Spleen (tissue), 11 donors: ENCODE measurements around the gene ZKSCAN1. TPM values are rescaled to one million over a fixed set of nuclear protein-coding genes. Genes with fewer than 3 reads are reported as not detected.

Source experiments
- DNase-seq: peaks from one replicate; pipeline ENCODE4 v3.0.0-alpha.2; 2020
- H3K27ac ChIP-seq, 8 donors: fragments of 200-600 bp; sonication (generic) in 7 of 8; 1 replicate in 4 of 8; 2 replicates in 4 of 8; pipeline versions ENCODE4 v1.5.0 to v1.8.0; 2016 to 2021; ENCODE audit warnings: inconsistent platforms in 4 of 8, mild to moderate bottlenecking in 4 of 8, moderate library complexity in 1 of 8
- H3K27me3 ChIP-seq, 7 donors: fragments of 200-600 bp; sonication (generic) in 6 of 7; replicated peaks in 1 of 7; 1 replicate in 4 of 7; 2 replicates in 3 of 7; pipeline versions ENCODE4 v1.5.0 to v1.8.0; 2016 to 2021; ENCODE audit warnings: inconsistent platforms in 3 of 7, mild to moderate bottlenecking in 1 of 7
- H3K36me3 ChIP-seq, 6 donors: fragments of 200-600 bp; sonication (generic) in 5 of 6; 1 replicate in 4 of 6; 2 replicates in 2 of 6; pipeline versions ENCODE4 v1.5.0 to v1.8.0; 2016 to 2021; ENCODE audit warnings: inconsistent platforms in 2 of 6
- H3K4me1 ChIP-seq, 6 donors: fragments of 200-600 bp; sonication (generic) in 5 of 6; 1 replicate in 3 of 6; 2 replicates in 3 of 6; pipeline versions ENCODE4 v1.5.0 to v1.8.0; 2016 to 2021; ENCODE audit warnings: inconsistent platforms in 3 of 6
- H3K4me3 ChIP-seq, 8 donors: fragments of 200-600 bp; sonication (generic) in 7 of 8; 1 replicate in 4 of 8; 2 replicates in 4 of 8; pipeline versions ENCODE4 v1.5.0 to v1.8.0; 2016 to 2021; ENCODE audit warnings: inconsistent platforms in 4 of 8, mild to moderate bottlenecking in 4 of 8, moderate library complexity in 2 of 8
- H3K9me3 ChIP-seq, 8 donors: fragments of 200-600 bp; sonication (generic) in 7 of 8; 1 replicate in 4 of 8; 2 replicates in 4 of 8; pipeline versions ENCODE4 v1.5.0 to v1.8.0; 2016 to 2021; ENCODE audit warnings: inconsistent platforms in 4 of 8
- CTCF ChIP-seq, 11 experiments: fragments of 200-600 bp in 7 of 11; fragments of 450-650 bp in 4 of 11; sonication (generic) in 4 of 11; IDR thresholded peaks in 8 of 11; conservative IDR thresholded peaks in 3 of 11; 1 replicate in 7 of 11; 2 replicates in 4 of 11; pipeline versions ENCODE4 v1.4.0 to v1.8.0; 2016 to 2021; ENCODE audit warnings: antibody characterized with exemption in 11 of 11, inconsistent platforms in 4 of 11, mild to moderate bottlenecking in 1 of 11
- POLR2A ChIP-seq, 3 donors: fragments of 450-650 bp; IDR thresholded peaks; one replicate each; pipeline ENCODE4 v1.5.1; 2017; ENCODE audit warnings: antibody characterized with exemption in 3 of 3, mild to moderate bottlenecking in 1 of 3
- POLR2AphosphoS5 ChIP-seq, 3 donors: sonication (generic); formaldehyde crosslinking; IDR thresholded peaks; one replicate each; pipeline ENCODE4 v1.5.1; 2017; ENCODE audit warnings: antibody characterized with exemption in 3 of 3
- WGBS, 5 donors: extraction: QIAGEN DNeasy Blood & Tissue Kit in 3 of 5; methylation state at CpG; one replicate each; pipeline versions ENCODE4 v1.1.5 to v1.1.7; 2013 to 2018; 5-methylcytosine and 5-hydroxymethylcytosine counted together
- intact Hi-C: fragments of 100-400 bp; cut with DNase I; formaldehyde crosslinking; loops from one replicate; pipeline ENCODE4 v1.15.0; 2023; ENCODE audit warnings: low total_unique reads
- polyA plus RNA-seq, 3 donors: library from polyadenylated mRNA; stranded (reverse); fragments of 200-250 nt; gene quantifications; one replicate each; pipeline ENCODE4 v1.2.1, GENCODE V29; 2013
- total RNA-seq, 7 donors: library from RNA; depleted of rRNA in 3 of 7; stranded (reverse); fragments of >200 nt in 3 of 7; fragmentation: NEBNext Ultra II Directional in 4 of 7; extraction: Animal tissue kit (Norgen Biotek cat#: 25700) in 4 of 7; gene quantifications; one replicate each; pipeline versions ENCODE4 v1.1.0 to v1.2.1, GENCODE V29; 2016 to 2021
- donor health status: healthy with polysubstance abuse.
- donor health status: DM: no; HTN: no; CAD: no; lungs with moderate emphysema.
- donor health status: DM: no; HTN: no; CAD: no.
- donor health status: Bipolar disorder and iron deficiency.
- donor health status: healthy.
- donor health status: DM: no; HTN: no; CAD: no.
- donor health status: DM: yes; HTN: yes; CAD: no.

The ZKSCAN1 gene
- total and polyA plus RNA-seq, 10 donors, result 7.3 to 77.9 (median 32.7) TPM

- intact Hi-C loops, result no loop called here
- TF ChIP-seq POLR2A (IDR thresholded peaks at IDR 0.05) (no peak), CTCF (IDR thresholded peaks at IDR 0.05 in 8 of 11, conservative IDR thresholded peaks at IDR 0.05 in 3 of 11) (no peak), POLR2AphosphoS5 (IDR thresholded peaks at IDR 0.05) (no peak)
- no peak overlapping the region for H3K4me3 ChIP-seq
- H3K27me3 ChIP-seq, result no peaks in the 10 kb centered on the region
- WGBS, 5 donors, result 83 to 93% (median 86%) methylated on average over 7 of the region's 7 CpGs
- no peaks in the 10 kb centered on the region for H3K9me3 ChIP-seq
- H3K36me3 ChIP-seq, result peaks cover 7 to 52% (median 32%) of the 10 kb centered on the region in 6 donors
- peaks cover 10 to 88% (median 45%) of the 10 kb centered on the region in 6 donors for H3K4me1 ChIP-seq
- DNase-seq, result no peak
- no peak overlapping the region for H3K27ac ChIP-seq
Observed at GRCh38 chr7:100019908-100020307, 4.5 kb downstream of the ZKSCAN1 start.

GRCh38 chr7:100021297-100021696 lies 5.9 kb downstream of the ZKSCAN1 start:
- DNase-seq, result no peak
- TF ChIP-seq CTCF (IDR thresholded peaks at IDR 0.05 in 8 of 11, conservative IDR thresholded peaks at IDR 0.05 in 3 of 11) (no peak), POLR2AphosphoS5 (IDR thresholded peaks at IDR 0.05) (no peak), POLR2A (IDR thresholded peaks at IDR 0.05) (no peak)
- Histone ChIP-seq H3K27me3 (no peaks in the 10 kb centered on the region), H3K9me3 (no peaks in the 10 kb centered on the region), H3K4me3 (no peak overlapping the region), H3K27ac (peak overlapping the region in 1 of 8 donors; percentile 18), H3K4me1 (peaks cover 10 to 78% (median 39%) of the 10 kb centered on the region in 6 donors), H3K36me3 (peaks cover 7 to 66% (median 45%) of the 10 kb centered on the region in 6 donors)
- 83 to 93% (median 90%) methylated on average over 3 of the region's 3 CpGs for WGBS, 5 donors
- intact Hi-C loops, result no loop called here

- Histone ChIP-seq H3K27ac (no peak overlapping the region), H3K9me3 (no peaks in the 10 kb centered on the region), H3K36me3 (peaks cover 7 to 80% (median 53%) of the 10 kb centered on the region in 6 donors), H3K4me3 (no peak overlapping the region), H3K27me3 (no peaks in the 10 kb centered on the region), H3K4me1 (peaks cover 0 to 64% (median 26%) of the 10 kb centered on the region in 6 donors)
- whole genome bisulfite sequencing, 5 donors, result 64 to 85% (median 79%) methylated on average over 5 of the region's 5 CpGs
- intact Hi-C loops, result no loop called here
- DNase-seq, result no peak
- TF ChIP-seq CTCF (IDR thresholded peaks at IDR 0.05 in 8 of 11, conservative IDR thresholded peaks at IDR 0.05 in 3 of 11) (no peak), POLR2A (IDR thresholded peaks at IDR 0.05) (no peak), POLR2AphosphoS5 (IDR thresholded peaks at IDR 0.05) (no peak)
Observed at GRCh38 chr7:100022621-100023020, 7.2 kb downstream of the ZKSCAN1 start.

- peaks cover 0 to 55% (median 20%) of the 10 kb centered on the region in 6 donors for H3K4me1 ChIP-seq
- intact Hi-C loops, result no loop called here
- TF ChIP-seq POLR2AphosphoS5 (IDR thresholded peaks at IDR 0.05) (no peak), POLR2A (IDR thresholded peaks at IDR 0.05) (no peak), CTCF (IDR thresholded peaks at IDR 0.05 in 8 of 11, conservative IDR thresholded peaks at IDR 0.05 in 3 of 11) (no peak)
- 86 to 92% (median 92%) methylated on average over 12 of the region's 12 CpGs for WGBS, 5 donors
- peak overlapping the region in 2 of 8 donors; percentile 2 to 11 for H3K27ac ChIP-seq
- no peaks in the 10 kb centered on the region for H3K27me3 ChIP-seq
- no peak overlapping the region for H3K4me3 ChIP-seq
- no peaks in the 10 kb centered on the region for H3K9me3 ChIP-seq
- H3K36me3 ChIP-seq, result peaks cover 7 to 88% (median 57%) of the 10 kb centered on the region in 6 donors
- DNase-seq, result no peak
Observed at GRCh38 chr7:100023526-100023925, 8.1 kb downstream of the ZKSCAN1 start.
